ENCODE data around the gene HOXA7.

Gene HOXA7

GRCh38 chr7:27116031-27116961 lies 40.2 kb downstream of the HOXA7 start:
- TF ChIP-seq CTCF (IDR thresholded peaks at IDR 0.05) = no peak

- no peak for TF ChIP-seq CTCF (IDR thresholded peaks at IDR 0.05)
Observed at GRCh38 chr7:27115221-27116026, 41.1 kb downstream of the HOXA7 start.

- TF ChIP-seq CTCF (IDR thresholded peaks at IDR 0.05) = no peak
Observed at GRCh38 chr7:27114881-27115220, 41.6 kb downstream of the HOXA7 start.

- no peak for TF ChIP-seq CTCF (IDR thresholded peaks at IDR 0.05)
Observed at GRCh38 chr7:27113991-27114769, 42.3 kb downstream of the HOXA7 start.

- no peak for TF ChIP-seq CTCF (IDR thresholded peaks at IDR 0.05)
Observed at GRCh38 chr7:27112955-27113949, 43.2 kb downstream of the HOXA7 start.

GRCh38 chr7:27112361-27112760 lies 44.1 kb downstream of the HOXA7 start:
- no peak for TF ChIP-seq CTCF (IDR thresholded peaks at IDR 0.05)
